GM20431 (cell line): ENCODE results near the gene IRF7.

Source experiments
- in situ Hi-C: fragments of 300-500 bp; cut with MseI, MboI; formaldehyde crosslinking; loops from one replicate; pipeline ENCODE4 v1.15.0; 2020; ENCODE audit warnings: low sequenced_read_pairs; ENCODE audit not compliant: unreplicated experiment

IRF7 gene

DNA sequence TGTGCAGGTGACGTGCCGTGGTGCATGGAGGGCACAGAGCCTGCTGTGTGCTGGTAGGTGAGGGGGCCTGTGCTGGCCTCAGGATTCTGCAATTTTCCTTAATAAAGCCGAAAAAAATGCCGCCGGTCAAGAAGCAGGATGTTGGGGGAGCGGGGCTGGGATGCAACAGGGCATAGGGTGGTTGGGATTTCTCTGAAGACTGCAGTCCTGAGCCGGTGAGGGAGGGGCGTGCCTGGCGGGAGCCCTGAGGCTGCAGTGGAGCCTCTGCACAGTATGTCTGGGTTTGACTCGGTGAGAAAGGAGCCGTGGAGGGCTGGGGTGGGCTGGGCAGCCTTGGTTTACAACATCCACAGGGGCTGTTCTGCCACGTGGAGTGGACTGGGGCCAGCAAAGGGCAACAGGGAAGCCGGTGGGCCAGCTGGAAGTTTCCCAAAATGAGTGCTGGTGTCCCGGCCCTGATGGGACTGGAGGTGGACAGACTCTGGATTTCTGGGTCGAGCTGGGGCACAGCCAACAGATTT lies 7.7 kb upstream of the IRF7 start:
- in situ Hi-C loops, result no loop called here

DNA sequence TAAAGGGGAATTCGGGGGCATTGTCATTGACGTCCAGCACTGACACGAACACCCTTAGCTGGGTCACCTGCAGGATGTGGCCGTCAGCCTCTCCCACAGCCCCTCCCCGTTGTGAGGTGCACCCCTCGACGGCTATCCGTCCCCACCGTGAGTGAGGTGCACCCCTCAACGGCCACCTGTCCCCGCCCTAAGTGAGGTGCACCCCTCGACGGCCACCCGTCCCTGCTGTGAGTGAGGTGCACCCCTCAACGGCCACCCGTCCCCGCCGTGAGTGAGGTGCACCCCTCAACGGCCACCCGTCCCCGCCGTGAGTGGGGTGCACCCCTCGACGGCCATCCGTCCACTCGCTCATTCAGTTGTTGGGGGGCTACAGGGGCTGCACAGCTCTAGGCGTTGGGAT lies 6.1 kb upstream of the IRF7 start:
- in situ Hi-C loops, result no loop called here

GRCh38 chr11:620935-621814 lies 5.4 kb upstream of the IRF7 start:
- in situ Hi-C loops, result no loop called here

DNA sequence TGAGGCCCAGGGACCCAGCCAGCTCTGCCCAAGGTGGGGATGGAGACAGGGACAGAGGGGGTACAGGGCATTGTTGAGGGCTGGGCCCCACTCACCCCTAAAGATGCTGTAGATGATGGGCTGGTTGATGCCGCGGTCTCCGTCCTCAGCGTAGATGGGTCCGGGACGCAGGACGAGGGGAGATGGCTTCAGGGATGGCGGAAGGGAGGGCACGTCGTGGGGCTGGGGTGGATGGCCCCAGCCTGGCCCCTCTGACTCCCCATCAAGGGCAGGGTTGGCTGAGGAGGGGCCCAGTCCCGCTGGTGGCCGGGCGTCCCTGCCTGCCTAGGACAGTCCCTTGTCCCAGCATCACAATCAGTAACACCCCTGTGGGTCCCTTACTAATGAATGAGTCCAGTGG lies 4.5 kb upstream of the IRF7 start:
- in situ Hi-C loops, result no loop called here

DNA sequence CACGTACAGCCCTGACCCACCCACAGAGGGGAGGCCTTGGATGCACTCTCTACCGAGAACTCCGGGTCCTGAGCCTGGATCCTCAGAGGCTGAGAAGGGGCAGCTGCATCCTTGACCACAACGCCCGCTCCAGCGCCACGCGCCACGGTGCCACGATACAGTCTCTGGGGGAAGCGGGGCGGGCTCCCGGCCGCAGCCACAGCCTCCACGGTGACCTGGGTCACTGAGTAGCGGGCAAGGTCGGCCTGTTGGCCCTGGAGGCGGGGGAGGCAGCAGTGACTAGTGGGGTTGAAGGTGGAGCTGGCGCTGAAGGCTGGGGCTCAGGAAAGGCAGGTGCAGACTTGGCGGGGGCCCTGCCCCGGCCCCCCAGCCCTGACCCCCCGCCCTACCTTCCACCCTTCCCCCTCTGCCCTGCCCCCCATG lies 3.9 kb upstream of the IRF7 start:
- in situ Hi-C loops, result no loop called here

GRCh38 chr11:618856-619627 lies 3.3 kb upstream of the IRF7 start:
- in situ Hi-C loops, result no loop called here

DNA sequence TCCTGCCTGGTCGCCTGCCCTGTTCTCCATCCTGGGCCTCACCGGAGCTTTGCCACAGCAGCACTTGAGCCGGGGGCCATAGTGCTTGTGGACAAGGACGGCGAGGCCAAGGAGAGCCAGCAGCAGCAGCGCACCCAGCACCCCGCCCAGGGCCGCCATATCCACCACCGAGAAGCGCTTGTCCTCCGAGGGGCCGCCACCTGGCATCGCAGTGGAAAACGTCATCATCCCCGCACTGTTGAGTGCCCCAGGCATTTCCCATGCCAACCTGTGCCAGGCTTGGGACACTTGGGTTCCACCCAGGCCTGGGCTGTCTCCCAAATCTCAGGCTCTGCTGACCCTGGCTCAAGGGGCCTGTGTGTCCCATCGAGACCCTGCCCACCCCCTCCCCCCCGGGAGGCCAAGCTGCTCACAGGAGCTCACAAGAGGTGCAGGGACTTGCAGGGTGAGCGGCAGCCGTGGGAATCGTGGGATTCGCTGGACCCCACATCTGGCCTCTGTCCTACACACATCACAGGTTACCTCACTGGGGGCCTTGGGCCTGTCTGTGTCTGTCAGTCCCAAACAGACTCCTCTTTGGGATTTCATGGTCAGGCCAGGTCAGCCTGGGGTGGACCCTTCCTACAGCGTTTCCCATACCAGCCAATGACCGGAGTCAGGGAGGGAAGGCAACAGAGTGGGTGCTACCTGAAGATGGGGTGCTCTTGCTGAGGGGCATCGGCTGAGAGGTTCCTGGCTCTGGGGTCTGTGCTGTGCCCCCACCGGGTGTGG lies 2.3 kb upstream of the IRF7 start:
- in situ Hi-C loops, result no loop called here

GRCh38 chr11:617199-617911 lies 1.6 kb upstream of the IRF7 start:
- in situ Hi-C loops, result no loop called here

DNA sequence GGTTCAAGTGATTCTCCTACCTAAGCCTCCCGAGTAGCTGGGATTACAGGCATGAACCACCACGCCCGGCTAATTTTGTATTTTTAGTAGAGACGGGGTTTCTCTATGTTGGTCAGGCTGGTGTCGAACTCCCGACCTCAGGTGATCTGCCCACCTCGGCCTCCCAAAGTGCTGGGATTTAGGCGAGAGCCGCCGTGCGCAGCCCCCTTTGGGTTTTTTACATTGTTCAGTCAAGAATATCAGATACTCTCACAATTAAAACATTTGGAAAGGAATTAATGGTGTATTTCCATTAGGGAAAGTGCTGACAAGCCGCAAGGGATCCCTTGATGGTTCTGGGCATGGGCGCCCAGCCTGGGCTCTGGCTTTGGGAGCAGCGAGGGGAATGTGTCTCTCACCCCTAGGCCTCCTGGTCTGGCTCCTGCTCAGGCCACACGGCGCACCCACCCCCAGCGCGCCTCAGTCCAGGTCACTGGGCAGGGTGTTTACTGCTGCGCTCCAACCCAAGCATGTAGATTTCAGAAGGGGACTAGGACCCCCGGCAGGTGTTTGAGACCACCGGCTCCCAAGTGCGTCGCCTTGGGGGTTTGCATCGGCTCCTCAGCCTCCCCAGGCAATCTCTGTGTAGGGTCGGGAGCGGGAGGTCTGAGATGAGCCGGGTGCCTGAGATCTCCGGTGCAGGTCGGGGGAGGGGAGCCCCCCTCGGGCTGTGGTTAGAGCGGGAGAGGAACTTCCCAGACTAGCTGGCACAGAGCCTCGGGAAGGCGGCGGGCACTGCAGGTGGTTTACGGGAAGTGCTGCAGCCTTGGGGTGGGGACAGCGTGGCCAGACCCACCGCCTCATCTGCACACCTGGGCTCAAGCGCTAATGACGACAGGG lies 809 bp upstream of the IRF7 start:
- in situ Hi-C loops, result no loop called here

GRCh38 chr11:614623-615503 lies 887 bp downstream of the IRF7 start:
- in situ Hi-C loops, result no loop called here

DNA sequence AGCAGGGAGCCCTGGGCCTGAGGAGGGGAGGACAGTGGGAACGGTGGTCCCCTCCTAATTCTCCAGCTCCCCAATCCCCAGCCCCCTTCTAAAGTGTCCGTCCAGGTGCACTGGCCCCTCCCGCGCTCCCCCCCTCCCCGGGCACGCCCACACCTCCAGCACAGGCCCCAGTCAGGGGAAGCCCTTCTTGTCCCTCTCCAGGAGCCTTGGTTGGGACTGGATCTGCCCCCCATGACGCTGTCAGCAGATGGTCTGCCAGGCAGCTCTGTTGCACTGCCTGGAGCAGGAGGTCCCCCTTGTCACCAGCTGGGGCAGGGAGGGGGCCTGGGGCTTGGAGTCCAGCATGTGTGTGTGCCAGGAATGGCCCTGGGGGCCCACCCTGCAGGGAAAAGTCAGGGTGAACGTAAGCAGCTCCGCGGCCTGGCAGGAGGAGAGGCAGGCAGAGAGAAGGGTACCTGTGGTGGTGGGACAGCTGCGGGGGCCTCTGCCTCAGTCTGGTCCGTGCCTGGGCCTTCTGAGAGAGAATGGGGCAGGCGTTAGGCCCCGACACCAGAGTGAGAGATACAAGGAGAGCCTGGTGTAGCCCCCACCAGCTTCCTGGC lies 1.6 kb downstream of the IRF7 start:
- in situ Hi-C loops, result no loop called here

GRCh38 chr11:613369-613968 lies 2.3 kb downstream of the IRF7 start:
- in situ Hi-C loops, result no loop called here

DNA sequence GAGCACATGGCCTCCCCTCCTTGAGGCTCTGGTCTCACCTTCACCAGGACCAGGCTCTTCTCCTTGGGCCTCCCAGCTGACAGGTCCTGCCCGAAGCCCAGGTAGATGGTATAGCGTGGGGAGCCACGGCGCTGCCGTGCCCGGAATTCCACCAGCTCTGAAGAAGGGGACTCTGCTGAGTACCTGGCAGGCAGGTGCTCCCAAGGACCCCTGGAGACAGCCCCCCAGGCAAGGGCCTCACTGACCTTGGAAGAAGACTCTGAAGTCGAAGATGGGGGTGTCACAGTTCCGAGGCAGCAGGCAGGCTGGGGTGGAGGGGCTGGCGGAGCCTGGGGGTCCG lies 2.8 kb downstream of the IRF7 start:
- in situ Hi-C loops, result no loop called here

DNA sequence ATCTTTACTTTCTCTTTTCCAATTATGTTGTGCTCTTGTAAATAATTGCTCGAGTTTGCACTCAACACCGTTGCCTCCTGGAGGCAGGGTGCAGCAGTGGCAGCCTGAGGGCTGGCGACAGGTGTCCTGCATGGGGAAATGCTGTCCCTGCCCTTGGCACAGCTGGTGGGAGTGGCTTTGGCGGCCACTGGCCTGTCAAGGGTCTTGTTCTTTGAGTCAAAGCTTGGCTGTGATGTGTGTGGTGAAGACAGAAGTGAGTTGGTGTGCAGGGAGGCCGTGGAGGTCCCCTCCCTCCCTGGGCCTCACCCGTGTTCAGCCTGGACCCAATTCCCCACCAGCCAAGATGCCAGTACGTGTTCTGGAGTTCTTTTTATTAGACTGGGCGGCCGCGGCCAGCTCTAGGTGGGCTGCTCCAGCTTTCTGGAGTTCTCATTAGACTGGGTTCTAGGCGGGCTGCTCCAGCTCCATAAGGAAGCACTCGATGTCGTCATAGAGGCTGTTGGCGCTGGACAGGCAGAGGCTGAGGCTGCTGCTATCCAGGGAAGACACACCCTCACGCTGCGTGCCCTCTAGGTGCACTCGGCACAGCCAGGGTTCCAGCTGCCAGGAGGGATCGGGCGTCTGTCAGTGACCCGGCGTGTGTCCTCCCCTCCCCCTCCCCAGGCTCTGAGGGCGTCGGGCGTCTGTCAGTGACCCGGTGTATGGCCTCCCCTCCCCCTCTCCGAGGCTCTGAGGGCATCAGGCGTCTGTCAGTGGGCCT lies 3.4 kb downstream of the IRF7 start:
- in situ Hi-C loops, result no loop called here

GRCh38 chr11:611001-611996 lies 4.5 kb downstream of the IRF7 start:
- in situ Hi-C loops, result no loop called here
